VCaP (cell line): Measurements from ENCODE around the gene SERPINB13.

Source experiments
- H3K27ac ChIP-seq: fragments of 450-650 bp; 2 replicates; pipeline ENCODE4 v1.5.1; 2017
- TF ChIP-seq, protein P1 (sequence below): fragments of 450-650 bp; conservative IDR thresholded peaks from 2 replicates; pipeline ENCODE4 v1.5.1; 2017; ENCODE audit warnings: mild to moderate bottlenecking, moderate library complexity

SERPINB13 gene

GRCh38 chr18:63603772-63604171 is 16.6 kb downstream of the SERPINB13 start:
- TF ChIP-seq, protein P1, sequence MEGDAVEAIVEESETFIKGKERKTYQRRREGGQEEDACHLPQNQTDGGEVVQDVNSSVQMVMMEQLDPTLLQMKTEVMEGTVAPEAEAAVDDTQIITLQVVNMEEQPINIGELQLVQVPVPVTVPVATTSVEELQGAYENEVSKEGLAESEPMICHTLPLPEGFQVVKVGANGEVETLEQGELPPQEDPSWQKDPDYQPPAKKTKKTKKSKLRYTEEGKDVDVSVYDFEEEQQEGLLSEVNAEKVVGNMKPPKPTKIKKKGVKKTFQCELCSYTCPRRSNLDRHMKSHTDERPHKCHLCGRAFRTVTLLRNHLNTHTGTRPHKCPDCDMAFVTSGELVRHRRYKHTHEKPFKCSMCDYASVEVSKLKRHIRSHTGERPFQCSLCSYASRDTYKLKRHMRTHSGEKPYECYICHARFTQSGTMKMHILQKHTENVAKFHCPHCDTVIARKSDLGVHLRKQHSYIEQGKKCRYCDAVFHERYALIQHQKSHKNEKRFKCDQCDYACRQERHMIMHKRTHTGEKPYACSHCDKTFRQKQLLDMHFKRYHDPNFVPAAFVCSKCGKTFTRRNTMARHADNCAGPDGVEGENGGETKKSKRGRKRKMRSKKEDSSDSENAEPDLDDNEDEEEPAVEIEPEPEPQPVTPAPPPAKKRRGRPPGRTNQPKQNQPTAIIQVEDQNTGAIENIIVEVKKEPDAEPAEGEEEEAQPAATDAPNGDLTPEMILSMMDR: no peak
- no peak overlapping the region for H3K27ac ChIP-seq

DNA sequence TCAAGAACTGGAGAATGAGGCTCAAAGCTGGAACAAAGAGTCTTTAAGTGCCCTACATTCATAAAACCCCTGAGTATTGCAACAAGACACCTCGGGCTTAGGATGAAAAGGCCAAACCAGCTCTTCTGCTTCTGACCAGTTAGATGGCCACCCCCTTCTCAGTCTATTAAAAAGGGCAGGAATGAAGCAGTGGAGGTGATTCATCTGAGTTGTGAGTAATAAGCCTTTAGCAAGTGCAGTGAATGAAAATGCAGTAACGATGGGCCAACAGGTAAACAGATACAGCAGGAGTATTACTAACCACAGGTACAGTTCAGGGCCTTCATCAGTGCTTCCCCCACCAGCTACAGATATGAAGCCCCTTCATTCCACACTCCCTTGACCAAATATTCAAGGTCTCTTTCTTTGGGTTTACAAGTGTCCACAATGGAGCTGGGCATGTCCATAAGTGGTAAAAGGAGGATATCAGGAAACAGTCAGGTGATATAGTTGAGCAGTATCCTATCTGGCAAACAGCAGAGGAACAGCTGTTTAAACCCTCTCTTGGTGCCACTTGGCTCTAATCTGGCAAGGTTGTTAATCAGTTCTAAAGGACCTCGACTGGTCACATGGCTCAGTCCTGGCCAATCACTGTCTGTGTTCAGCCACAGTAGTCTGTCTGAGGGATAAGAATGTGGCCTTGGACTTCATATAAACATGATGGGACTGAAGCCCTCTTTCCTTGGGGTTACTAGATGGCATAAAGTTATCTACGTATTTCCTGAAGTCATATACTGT is 17.8 kb downstream of the SERPINB13 start:
- H3K27ac ChIP-seq: no peak overlapping the region
- TF ChIP-seq, protein P1: no peak

- TF ChIP-seq, protein P1: no peak
- no peak overlapping the region for H3K27ac ChIP-seq
Measured at GRCh38 chr18:63606526-63606925, 19.4 kb downstream of the SERPINB13 start.

- H3K27ac ChIP-seq: no peak overlapping the region
- TF ChIP-seq, protein P1: no peak
Measured at GRCh38 chr18:63613420-63613819, 26.3 kb downstream of the SERPINB13 start.

DNA sequence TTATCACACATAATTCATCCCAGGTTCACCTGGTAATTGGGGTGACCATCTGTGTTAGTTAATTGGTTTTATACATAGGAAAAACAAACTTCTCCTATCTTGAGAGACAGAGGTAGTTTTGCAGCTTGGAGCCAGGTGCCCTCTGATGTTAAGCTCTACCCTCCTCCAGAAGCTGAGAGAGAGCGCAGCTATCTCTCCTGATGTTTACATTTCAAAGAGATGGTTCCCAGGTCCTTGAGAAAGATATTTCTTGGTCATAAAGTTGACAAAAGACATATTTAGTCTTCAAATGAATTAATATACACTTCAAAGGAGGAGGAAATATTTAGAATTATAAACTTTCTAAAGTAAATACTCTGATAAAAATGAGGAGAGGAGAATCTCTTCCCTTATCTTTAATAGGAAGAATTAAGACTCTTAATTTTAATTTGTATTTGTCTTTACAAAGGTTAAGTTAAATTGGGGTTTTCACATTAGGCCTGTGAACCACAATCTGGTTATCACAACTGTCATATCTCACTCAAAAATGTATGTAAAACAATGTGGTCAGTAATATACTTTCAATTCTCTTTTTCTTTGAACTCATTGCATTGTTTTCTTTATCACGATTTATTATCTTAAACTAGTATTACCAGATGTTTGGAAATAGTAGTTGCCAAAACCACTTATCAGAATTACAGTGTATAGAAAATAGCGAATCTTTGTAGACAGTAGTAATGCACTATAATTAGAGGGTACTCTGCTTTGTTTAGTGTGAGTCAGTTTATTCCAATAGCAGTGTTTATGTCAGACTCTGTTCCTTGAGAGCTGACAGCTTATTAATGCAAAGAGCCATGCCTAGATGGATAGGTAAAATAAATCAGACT is 30.1 kb downstream of the SERPINB13 start:
- TF ChIP-seq, protein P1: no peak
- H3K27ac ChIP-seq: no peak overlapping the region

DNA sequence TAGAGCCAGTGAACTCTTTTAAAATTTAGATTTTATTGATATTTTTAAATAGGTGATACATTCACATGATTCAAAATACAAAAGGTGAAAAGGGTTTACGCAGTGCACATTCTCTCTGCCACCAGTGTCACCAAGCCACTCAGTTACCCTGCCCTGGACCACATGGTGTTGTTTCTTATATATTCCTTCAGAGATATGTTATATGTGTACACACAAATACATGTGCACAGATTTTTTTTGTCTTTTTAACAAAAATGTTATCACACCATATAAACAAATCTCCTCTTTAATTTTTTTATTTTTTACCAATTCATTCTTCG is 30.7 kb downstream of the SERPINB13 start:
- H3K27ac ChIP-seq: no peak overlapping the region
- TF ChIP-seq, protein P1: no peak

GRCh38 chr18:63619661-63620060 is 32.5 kb downstream of the SERPINB13 start:
- TF ChIP-seq, protein P1: no peak

More at GRCh38 chr18:63619661-63620060, 32.5 kb downstream of the SERPINB13 start:
- H3K27ac ChIP-seq: no peak overlapping the region
